ENCODE measurements around the gene WSCD2. TPM values are rescaled to one million over a fixed set of nuclear protein-coding genes. Genes with fewer than 3 reads are reported as not detected.

WSCD2 gene
- total RNA-seq: 0.73 TPM
- long read RNA-seq: 0 reads

DNA sequence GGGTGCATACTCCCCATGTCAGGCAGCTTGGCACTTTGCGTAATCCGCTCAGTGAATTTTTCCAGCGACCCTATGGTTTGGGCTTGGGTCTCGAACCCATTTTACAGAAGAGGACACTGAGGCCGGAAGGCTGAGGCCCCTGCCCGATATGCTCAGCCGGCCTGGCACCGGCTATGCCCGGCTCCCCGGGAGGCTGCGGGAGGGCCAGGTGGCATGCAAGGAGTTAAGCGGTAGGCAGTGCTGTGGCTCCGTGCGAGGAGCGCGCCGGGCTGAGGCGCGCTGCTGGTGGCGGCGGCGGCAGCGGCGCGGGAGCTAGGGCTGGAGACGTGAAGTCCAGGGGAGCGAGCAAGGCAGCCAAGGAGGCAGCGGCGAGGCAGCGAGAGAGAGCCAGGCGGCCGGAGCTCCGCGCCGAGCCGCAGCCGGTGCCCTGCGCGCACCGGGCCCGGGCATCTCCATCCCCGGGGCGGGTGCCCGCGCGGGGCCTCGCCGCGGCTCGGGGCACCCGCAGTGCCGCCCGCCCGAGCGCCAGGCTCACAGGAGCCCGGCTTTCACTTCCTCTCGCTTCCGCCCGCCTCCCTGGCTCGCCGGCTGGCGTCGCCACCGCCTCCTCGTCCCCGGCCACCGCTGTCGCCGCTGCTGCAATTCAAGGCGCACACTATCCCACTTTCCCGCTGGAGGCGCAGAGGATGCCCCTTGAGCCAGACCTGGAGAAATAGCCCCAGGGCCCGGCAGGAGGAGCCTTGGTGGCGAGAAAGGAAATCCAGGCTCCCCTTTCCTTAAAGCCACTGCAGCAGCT lies at the start of gene WSCD2:
TSS of gene WSCD2 (plus strand) at position 272 of the 796 bp plus-strand sequence. CDS start 66,545 bp downstream, outside the sequence.
- peak; percentile 47 for ATAC-seq
- no peak for DNase-seq (ENCODE audit: missing footprints)
- intact Hi-C loops (cut with DNase I): loop anchor here (2.0 kb wide), 1 partner anchor 62 kb away; no protein-coding TSS in a partner anchor

DNA sequence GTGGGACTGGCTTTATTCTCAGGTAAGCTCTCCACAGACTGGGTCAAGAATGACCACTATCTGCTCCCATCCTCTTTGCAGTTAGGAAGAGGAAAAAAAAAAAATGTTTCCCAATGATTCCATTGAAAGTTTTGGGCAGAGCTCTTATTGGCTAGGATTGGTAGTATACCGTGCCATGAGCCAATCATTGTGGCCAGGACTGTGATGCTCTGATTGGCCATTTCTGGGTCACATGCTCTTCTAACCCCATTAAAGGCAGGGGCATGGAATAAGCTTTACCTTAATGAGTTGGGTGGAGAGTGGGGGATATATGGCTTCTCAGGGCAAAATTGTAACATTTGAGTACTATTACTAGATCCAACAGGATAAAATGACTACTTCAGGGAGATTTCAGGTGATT lies 49.4 kb upstream of the WSCD2 start:
- no peak for DNase-seq (ENCODE audit: missing footprints)

DNA sequence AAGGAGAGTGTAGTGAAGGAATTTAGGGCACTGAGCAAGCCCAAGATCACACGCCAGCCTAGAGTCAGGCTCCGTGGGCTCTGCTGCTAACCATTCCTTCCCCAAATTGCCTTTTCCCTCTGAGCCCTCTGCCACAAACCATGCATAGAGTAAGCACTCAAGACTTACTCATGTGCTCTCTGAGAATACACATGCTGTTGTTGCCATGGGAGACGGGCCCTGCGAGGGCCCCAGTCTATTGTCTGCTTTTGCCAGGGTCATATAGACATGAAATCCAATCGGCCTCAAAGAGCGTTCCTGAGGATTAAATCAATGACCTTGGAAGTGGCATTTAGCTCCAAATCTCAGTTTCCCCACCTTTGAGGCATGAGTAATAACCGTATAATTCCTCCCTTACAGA lies 48.7 kb upstream of the WSCD2 start:
- ATAC-seq (no peak), DNase-seq (ENCODE audit: missing footprints) (no peak)
- intact Hi-C loops (cut with DNase I): no loop called here

More for the DNA sequence above, 49.4 kb upstream of the WSCD2 start:
- ATAC-seq: no peak
- intact Hi-C loops (cut with DNase I): no loop called here

DNA sequence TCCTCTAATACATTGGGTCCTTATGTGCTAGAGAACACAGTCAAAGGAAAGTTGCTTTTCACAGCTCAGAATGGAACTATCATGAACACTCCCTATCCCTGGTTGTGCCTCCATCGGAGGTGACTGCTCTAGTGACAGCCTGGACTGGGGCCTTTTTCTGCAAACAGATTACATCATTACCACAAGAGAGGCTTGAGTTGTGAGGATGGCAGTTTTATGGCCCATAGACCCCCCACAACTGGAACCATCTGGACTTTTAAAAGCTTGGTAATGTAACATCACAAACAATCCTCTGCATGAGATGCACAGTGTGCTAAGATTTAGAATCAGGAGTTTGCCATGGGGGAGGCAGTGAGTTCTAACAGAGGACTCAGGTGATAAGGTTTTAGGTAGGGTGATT lies 46.6 kb upstream of the WSCD2 start:
- no peak for ATAC-seq
- no peak for DNase-seq (ENCODE audit: missing footprints)
- intact Hi-C loops (cut with DNase I): no loop called here

DNA sequence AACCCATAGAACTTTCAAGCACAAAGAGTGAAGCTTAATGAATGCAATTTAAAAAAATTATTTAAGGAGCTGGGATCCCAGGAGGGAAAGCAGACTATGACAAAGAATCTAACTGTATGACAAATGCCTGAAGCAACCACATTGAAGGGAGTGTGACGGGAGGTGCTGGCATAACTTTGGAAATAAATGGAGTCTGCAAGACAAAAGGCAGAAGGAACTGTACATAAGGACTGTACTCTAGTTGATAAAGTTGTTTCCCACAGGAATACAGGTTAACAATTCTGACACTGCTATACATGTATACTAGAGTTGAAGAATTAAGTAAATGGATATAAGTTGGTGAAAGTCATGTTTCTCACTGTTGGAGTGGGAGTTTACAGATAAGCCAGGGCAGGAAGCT lies 41.2 kb upstream of the WSCD2 start:
- no peak for ATAC-seq
- DNase-seq (ENCODE audit: missing footprints): no peak
- intact Hi-C loops (cut with DNase I): no loop called here

DNA sequence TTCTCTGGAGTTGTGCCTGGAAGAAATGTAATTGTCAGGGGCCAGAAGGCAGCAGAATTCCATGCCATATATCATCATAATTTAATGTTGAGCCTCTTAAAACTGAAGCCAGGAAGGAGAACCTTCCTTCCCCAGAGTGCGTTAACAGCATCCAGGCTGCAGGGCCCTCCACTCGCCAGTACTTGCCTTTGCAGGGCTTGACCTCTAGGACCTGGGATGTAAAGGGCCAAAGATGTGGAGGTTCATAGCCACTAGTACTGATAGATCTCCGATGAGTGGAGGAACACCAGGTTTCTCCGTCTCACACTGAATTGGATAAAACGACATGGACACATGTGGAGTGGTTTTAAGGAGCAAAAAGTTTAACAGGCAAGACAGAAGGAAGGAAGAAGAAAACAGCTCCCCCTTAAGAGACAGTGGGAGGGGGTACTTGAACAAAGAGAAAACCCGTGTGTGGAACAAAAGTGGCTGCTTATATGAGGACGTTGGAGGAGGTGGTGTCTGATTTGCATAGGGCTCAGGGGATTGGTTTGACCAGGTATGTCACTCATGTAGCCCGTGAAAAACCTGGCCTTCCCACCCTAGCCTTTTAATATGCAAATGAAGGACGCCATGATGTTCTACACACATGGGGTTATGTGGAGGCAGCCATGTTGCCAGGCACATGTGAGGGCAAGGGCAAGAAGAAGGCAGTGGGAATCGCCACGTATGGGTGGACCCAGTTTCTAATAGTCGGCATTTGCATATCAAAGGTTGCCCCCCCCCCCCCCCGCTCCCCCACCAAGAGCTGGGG lies 38.8 kb upstream of the WSCD2 start:
- intact Hi-C loops (cut with DNase I): loop anchor here (10.0 kb wide), 1 partner anchor 364 kb away; no protein-coding TSS in a partner anchor
- no peak for DNase-seq (ENCODE audit: missing footprints)
- no peak for ATAC-seq

DNA sequence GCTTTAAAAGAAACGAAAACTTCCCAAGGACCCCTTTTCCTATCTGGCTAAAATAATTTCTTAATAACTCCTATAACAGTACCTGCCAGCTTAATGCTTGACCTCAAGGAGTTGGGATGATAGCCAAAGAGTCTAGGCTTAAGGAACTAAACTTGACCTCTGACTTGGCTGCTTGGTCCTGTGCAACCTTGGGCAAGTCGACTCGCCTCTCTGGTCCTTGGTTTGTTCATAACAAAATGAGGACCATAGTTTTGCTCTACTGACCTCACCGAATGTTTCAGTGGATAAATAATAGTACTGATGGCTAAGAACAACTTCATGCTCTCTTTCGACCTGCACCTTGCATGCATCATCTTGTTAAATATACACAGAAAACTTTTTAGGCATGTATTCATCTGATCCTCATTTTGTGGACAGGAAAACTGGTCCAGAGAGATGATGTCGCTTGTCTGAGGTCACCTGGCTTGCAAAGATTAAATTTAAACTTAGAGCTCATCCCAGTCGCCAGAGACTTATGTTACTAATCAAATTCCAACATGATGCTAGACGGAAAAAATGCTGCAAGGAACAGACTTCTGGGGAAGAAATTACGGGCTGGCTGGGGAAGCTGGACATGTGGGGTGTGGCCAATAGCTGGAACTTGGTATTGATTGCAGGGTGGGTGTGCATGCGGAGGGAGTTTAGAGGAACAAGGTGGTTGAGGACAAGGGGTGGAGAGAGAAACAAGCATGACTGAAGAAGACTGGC lies 38.0 kb upstream of the WSCD2 start:
- ATAC-seq: no peak

DNA sequence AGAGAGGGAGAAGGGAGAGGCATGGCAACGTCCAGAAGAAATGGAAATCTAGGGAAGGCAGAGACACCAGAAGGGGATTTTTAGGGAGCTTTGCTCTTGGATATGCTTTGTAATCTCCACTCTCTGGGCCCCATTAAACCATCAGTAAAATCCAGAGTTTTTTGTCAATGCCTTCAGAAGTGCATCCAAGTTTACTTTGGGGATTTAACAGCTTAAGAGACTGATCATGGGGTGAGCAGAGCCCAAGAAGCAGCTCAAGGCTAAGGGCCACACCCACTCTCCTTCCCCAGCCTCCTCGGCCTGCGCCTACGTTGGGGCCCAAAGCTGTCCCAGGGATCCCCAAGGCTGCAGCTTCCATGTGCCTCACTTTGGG lies 37.4 kb upstream of the WSCD2 start:
- ATAC-seq (no peak), DNase-seq (ENCODE audit: missing footprints) (no peak)
- intact Hi-C loops (cut with DNase I): loop anchor here (10.0 kb wide), 1 partner anchor 363 kb away; no protein-coding TSS in a partner anchor

More for the DNA sequence above, 38.0 kb upstream of the WSCD2 start:
- DNase-seq (ENCODE audit: missing footprints): no peak
- intact Hi-C loops (cut with DNase I): loop anchor here (10.0 kb wide), 1 partner anchor 364 kb away; no protein-coding TSS in a partner anchor

DNA sequence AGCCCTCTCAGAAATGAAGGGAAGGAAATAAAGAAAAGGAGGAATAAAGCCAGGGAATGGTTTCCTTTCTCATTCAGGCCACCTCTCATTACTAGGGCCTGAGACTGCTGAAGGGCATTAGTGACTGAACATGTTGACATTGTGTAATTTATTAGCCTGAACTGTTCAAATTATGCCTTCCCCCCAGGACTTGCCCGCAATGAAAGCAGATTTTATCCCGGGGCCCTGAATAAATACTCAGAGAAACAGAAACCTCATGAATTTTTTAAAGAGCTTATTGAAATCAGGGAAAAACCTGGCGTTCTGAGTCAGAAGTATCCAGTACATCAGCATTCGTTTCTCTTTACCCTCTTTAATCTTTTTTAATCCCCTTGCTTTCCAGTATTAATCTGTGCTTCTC lies 35.9 kb upstream of the WSCD2 start:
- no peak for ATAC-seq
- intact Hi-C loops (cut with DNase I): loop anchor here (10.0 kb wide), 1 partner anchor 362 kb away; no protein-coding TSS in a partner anchor
- no peak for DNase-seq (ENCODE audit: missing footprints)

DNA sequence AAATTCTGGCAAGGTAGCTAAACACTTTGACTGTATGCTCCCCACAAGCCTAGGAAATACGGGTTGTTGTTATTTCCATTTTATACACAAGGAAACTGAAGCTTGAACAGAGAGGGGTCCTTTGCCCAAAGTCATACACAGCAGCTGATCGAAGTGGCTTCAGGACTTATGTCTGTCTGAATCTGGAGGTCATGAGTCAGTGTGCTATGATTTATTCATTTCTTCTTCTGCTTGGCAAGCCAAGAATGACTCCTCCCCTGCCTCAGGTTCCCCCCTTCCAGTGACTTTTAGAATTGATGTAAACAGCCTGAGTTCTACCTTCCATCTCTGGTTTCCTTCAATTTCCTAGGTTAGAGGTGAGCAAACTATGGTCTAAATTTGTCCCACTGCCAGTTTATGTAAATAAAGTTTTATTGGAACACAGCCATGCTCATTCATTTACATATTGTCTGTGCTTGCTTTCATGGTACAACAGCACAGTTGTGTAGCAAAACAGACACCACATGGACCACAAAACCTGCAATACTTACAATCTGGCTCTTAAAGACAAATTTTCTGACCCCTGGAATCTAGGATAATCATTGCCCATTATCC lies 34.9 kb upstream of the WSCD2 start:
- DNase-seq (ENCODE audit: missing footprints) (no peak), ATAC-seq (no peak)
- intact Hi-C loops (cut with DNase I): loop anchor here (10.0 kb wide), 1 partner anchor 361 kb away; no protein-coding TSS in a partner anchor

DNA sequence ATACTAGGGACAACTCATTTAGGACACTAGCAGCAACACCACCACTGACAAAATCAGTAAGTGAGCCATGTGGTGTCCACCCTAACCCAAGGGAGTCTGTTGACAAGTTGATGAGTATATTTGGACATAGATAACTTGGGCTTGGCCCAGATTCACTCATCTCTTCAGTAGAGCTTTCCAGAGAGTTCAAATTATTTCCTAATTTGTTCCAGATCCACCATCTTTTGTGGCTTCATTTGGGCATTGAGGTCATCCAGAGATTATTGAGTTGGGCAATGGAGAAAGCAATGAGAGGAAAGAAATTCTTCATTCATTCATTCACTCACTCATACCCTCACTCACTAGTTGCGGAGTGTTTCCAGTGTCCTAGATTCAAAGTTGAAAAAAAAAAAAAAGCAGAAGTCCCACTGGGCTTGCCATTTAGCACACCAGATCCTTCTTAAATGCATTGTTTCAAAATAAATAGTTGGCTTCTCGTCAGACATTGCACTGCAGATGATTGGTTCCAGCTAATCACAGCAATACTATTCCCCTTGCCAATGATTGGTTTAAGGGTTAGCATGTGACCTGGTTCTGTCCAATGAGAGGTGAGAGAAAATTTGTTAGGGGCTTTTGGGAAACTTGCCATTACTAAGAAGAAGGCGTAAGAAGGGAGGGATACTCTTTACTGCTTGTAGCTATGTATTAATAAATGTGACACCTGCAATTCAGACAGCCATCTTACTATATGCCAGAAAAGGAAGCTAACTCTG lies 31.8 kb upstream of the WSCD2 start:
- intact Hi-C loops (cut with DNase I): loop anchor here (10.0 kb wide), 1 partner anchor 357 kb away; no protein-coding TSS in a partner anchor
- DNase-seq (ENCODE audit: missing footprints): no peak
- peak; percentile 87 for ATAC-seq

DNA sequence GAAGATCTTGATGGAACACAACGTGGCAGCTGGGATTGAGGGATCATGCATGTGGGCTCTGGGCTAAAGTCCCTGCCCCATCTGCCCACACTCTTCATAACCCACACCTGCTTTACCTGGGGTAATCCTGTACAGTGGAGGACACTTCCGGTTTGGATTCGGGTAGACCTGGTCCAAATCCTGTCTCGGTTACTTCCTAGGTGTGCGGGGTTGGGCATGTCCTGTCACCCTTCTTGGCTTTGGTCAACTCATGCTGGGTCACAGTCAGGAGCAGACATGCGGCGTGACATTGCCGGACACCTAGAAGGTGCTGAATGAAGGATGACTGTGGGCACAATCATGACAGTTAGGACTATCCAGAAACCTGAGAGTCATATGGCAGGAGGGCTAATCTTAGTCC lies 30.7 kb upstream of the WSCD2 start:
- ATAC-seq: no peak
- intact Hi-C loops (cut with DNase I): loop anchor here (2.0 to 10.0 kb wide), 3 partner anchors 94 to 414 kb away; no protein-coding TSS in a partner anchor
- peak; percentile 54 for DNase-seq (ENCODE audit: missing footprints)

DNA sequence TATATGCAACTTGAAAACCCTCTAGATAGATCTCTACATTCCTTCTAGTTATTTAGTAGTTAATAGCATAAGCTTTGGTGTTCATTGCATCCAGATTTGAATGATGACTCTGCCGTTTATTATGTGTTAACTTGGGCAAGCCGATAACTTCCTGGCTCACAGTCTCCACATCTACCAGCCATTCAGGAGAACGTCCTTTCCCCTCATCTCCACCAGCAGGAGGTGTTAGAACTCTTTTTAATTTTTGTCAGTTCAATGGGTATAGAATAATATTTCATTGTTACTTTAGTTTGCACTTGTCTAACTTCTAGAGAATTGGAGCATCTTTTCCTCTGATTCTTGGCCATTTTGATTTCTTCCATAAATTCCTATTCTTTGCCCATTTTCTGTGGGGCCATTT lies 30.0 kb upstream of the WSCD2 start:
- DNase-seq (ENCODE audit: missing footprints) (no peak), ATAC-seq (no peak)
- intact Hi-C loops (cut with DNase I): loop anchor here (2.0 to 10.0 kb wide), 3 partner anchors 94 to 414 kb away; no protein-coding TSS in a partner anchor

DNA sequence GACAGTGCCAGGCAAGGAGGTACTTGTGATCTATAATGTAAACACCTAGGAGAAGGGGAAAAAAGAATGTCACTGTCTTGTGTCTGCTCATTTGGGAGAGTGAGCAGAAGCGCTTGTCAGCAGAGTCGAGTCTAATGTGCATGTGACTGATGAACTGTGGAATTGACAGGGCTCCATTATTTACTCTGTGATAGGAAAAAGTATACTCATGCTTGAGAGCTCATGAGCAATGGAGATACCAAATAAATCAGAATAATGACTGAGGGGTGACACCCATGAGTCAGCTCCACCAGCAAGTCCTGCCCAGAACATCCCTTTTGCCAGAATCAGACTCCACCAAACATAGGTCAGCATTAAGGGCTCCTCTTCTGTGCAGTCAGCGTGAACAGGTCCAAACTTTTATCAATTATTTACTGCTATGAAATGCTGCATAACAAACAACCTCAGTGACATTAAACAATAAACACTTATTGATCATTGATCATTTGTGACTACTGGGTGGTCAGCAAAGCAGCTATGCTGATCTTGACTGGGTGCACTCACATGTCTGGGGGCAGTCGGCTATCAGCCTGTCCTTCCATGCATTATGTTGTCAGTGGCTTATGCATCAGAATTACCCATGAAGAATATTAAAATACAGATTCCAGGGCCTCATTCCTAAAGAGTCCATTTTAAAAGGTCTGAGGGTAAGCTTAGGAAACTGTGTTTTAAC lies 29.2 kb upstream of the WSCD2 start:
- intact Hi-C loops (cut with DNase I): loop anchor here (2.0 to 10.0 kb wide), 3 partner anchors 93 to 413 kb away; no protein-coding TSS in a partner anchor
- no peak for ATAC-seq
- DNase-seq (ENCODE audit: missing footprints): no peak

DNA sequence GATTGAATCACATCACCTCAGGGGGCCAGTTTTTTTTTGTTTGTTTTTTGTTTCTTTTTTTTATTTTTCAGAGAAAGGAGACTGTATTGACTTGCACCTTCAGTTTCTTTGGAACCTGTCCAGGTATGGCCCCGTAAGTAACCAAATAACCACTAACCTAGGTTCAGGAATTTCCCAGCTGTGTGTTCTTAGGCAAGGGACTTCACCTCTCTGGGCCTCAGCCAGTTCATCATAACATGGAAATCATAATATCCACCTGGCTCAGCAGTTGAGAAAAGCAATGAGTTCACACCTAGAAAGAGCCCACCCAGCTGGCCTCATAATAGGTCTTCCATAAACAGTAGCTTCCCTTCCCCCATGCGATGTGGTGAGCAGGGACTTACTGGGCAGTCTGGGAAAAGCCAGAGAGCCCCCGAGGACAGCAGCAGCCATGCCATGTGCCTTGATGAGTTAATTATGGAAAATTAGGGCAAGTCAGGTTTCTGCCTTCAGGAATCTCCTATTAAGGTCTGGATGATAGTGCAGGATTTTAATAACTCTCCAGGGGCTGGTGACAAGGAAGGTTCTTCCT lies 27.4 kb upstream of the WSCD2 start:
- intact Hi-C loops (cut with DNase I): no loop called here
- ATAC-seq: no peak
- DNase-seq (ENCODE audit: missing footprints): no peak

DNA sequence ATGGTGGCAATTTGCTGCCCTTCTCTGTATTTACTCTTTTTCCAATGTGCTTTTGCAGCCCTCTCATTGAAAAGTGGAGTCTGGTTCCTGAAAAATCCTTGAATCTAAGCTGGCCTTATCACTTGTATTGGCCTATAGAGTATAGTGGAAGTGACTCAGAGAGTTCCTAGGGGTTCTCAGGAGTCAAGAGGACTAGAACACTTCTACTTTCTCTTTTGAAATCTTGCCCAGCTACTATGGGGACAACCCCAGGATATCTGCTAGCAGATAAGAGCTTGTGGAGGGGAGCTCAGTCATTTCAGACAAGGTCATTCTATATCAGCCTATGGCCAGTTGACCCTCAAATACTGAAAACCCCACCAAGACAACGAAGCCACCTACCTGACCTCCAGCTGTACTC lies 26.7 kb upstream of the WSCD2 start:
- DNase-seq (ENCODE audit: missing footprints): no peak
- ATAC-seq: no peak
- intact Hi-C loops (cut with DNase I): no loop called here

DNA sequence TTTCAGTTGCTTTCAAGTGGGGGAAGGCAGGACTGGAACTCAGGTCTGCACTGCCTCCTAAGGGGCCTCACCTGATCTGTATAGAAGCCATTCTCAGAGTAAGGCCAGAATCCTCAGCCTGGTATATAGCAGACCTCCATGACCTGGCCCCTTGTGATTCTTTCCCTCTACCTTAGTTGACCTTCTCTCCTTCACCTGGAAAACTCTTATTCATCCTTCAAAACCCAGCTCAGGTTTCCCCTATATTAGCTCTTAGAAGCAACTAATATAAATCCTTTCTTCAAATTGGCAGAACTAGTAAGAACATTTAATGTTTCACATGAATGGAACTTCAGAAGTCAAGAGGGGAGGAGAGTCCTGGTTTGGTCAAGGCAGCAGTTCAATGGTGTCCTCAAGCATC lies 26.0 kb upstream of the WSCD2 start:
- ATAC-seq (no peak), DNase-seq (ENCODE audit: missing footprints) (no peak)
- intact Hi-C loops (cut with DNase I): no loop called here
